ENCODE data around the gene MCTP1. TPM values are rescaled to one million over a fixed set of nuclear protein-coding genes. Genes with fewer than 3 reads are reported as not detected.

Gene MCTP1
- total and polyA plus RNA-seq, 7 experiments from 2014 or later, result 0.75 to 38.9 (median 2.3) TPM; not detected in 1

- Mint-ChIP-seq H3K27me3 (peaks cover 0 to 5% (median 0%) of the 10 kb centered on the region in 5 donors), H3K36me3 (no peaks in the 10 kb centered on the region), H3K4me1 (peaks cover 0 to 7% (median 0%) of the 10 kb centered on the region in 7 donors), H3K4me3 (no peak overlapping the region), H3K27ac (no peak overlapping the region), H3K9me3 (peaks cover 0 to 2% (median 0%) of the 10 kb centered on the region in 11 donors)
- no peaks in the 10 kb centered on the region for H3K36me3 ChIP-seq (ENCODE audit: control insufficient read depth in 2 of 3, insufficient read depth in 3 of 3, low read length in 3 of 3)
- intact Hi-C loops (cut with micrococcal nuclease), result no loop called here
- no peaks in the 10 kb centered on the region for H3K27me3 ChIP-seq (ENCODE audit: control insufficient read depth in 2 of 2, insufficient read depth in 2 of 2, low read length in 2 of 2)
- DNase-seq, result no peak
- no peaks in the 10 kb centered on the region for H3K9me3 ChIP-seq (ENCODE audit: control insufficient read depth in 2 of 3, low read length in 3 of 3)
- POLR2A ChIA-PET, result no interaction called here
- ATAC-seq, result no peak
- H3K4me3 ChIP-seq (ENCODE audit: low read length), result no peak overlapping the region
- CTCF ChIA-PET, result no interaction called here
- H3K4me1 ChIP-seq (ENCODE audit: control insufficient read depth in 2 of 2, insufficient read depth in 2 of 2, low read length in 2 of 2), result no peaks in the 10 kb centered on the region
- H3K27ac ChIP-seq (ENCODE audit: low read depth, low read length), result no peak overlapping the region
Measured at GRCh38 chr5:95102687-95103086, 182.2 kb downstream of the MCTP1 start.

GRCh38 chr5:95102080-95102479 is 182.8 kb downstream of the MCTP1 start:
- POLR2A ChIA-PET, result no interaction called here
- H3K36me3 ChIP-seq (ENCODE audit: control insufficient read depth in 2 of 3, insufficient read depth in 3 of 3, low read length in 3 of 3), result no peaks in the 10 kb centered on the region
- H3K27ac Mint-ChIP-seq, result no peak overlapping the region
- no peaks in the 10 kb centered on the region for H3K27me3 ChIP-seq (ENCODE audit: control insufficient read depth in 2 of 2, insufficient read depth in 2 of 2, low read length in 2 of 2)
- intact Hi-C loops (cut with micrococcal nuclease), result no loop called here
- H3K4me1 ChIP-seq (ENCODE audit: control insufficient read depth in 2 of 2, insufficient read depth in 2 of 2, low read length in 2 of 2), result no peaks in the 10 kb centered on the region
- peaks cover 0 to 6% (median 0%) of the 10 kb centered on the region in 5 donors for H3K27me3 Mint-ChIP-seq
- H3K27ac ChIP-seq (ENCODE audit: low read depth, low read length), result no peak overlapping the region
- no peaks in the 10 kb centered on the region for H3K36me3 Mint-ChIP-seq
- H3K4me1 Mint-ChIP-seq, result peaks cover 0 to 7% (median 0%) of the 10 kb centered on the region in 7 donors
- no peaks in the 10 kb centered on the region for H3K9me3 ChIP-seq (ENCODE audit: control insufficient read depth in 2 of 3, low read length in 3 of 3)
- DNase-seq (no peak), ATAC-seq (no peak)
- CTCF ChIA-PET, result no interaction called here
- H3K4me3 ChIP-seq (ENCODE audit: low read length), result no peak overlapping the region
- no peak overlapping the region for H3K4me3 Mint-ChIP-seq
- H3K9me3 Mint-ChIP-seq, result peaks cover 0 to 5% (median 0%) of the 10 kb centered on the region in 11 donors

DNA sequence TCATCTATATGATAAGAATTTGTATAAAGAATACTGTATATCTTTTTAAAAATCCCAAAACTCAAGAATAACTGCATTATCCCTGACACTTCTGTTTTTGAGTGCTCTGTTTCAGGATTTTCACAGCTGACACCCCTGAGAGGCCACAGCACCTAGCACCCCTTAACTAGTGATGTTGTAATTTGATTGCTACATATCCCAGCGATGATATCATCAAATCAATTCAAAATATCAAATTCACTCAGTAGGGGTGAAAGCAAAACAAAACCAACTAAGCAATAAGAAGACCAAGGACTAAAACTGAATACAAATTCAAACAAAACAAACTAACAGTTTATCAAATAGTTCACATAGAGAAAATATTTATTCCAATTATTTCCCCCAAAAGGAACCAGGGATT is 184.3 kb downstream of the MCTP1 start:
- peaks cover 0 to 10% (median 0%) of the 10 kb centered on the region in 5 donors for H3K27me3 Mint-ChIP-seq
- ChIA-PET POLR2A (no interaction called here), CTCF (no interaction called here)
- no peak overlapping the region for H3K27ac ChIP-seq (ENCODE audit: low read depth, low read length)
- H3K4me1 ChIP-seq (ENCODE audit: control insufficient read depth in 2 of 2, insufficient read depth in 2 of 2, low read length in 2 of 2), result no peaks in the 10 kb centered on the region
- no peak for ATAC-seq
- no peaks in the 10 kb centered on the region for H3K36me3 Mint-ChIP-seq
- DNase-seq, result no peak
- H3K27ac Mint-ChIP-seq, result no peak overlapping the region
- H3K4me1 Mint-ChIP-seq, result peaks cover 0 to 7% (median 0%) of the 10 kb centered on the region in 7 donors
- no peak overlapping the region for H3K4me3 Mint-ChIP-seq
- H3K36me3 ChIP-seq (ENCODE audit: control insufficient read depth in 2 of 3, insufficient read depth in 3 of 3, low read length in 3 of 3), result no peaks in the 10 kb centered on the region
- H3K27me3 ChIP-seq (ENCODE audit: control insufficient read depth in 2 of 2, insufficient read depth in 2 of 2, low read length in 2 of 2), result no peaks in the 10 kb centered on the region
- intact Hi-C loops (cut with micrococcal nuclease), result no loop called here
- H3K9me3 ChIP-seq (ENCODE audit: control insufficient read depth in 2 of 3, low read length in 3 of 3), result no peaks in the 10 kb centered on the region
- H3K4me3 ChIP-seq (ENCODE audit: low read length), result no peak overlapping the region
- H3K9me3 Mint-ChIP-seq, result peaks cover 0 to 6% (median 0%) of the 10 kb centered on the region in 11 donors

- CTCF ChIA-PET, result no interaction called here
- no peak overlapping the region for H3K4me3 Mint-ChIP-seq
Measured at GRCh38 chr5:95098012-95098411, 186.9 kb downstream of the MCTP1 start.

DNA sequence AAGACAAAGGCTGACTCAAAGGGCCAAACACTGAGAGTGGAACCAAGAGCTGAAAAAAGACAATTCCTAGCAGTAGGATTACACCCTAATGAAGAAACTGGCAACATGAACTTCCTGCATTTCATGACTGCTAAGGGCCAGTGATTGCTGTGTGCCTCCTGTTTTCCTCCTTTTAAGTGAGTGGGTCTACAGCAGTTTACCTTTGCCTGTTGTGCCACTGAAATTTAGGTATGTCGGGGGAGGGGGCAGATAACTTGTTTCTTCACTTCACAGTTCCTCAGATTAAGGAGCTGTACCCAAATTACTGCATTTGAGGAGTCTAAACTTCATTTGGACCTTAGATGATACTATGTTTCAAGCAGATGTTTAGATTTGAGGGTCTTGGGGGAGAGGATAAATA is 191.7 kb downstream of the MCTP1 start:
- H3K4me3 Mint-ChIP-seq, result no peak overlapping the region
- DNase-seq (no peak), ATAC-seq (no peak)
- peaks cover 0 to 18% (median 0%) of the 10 kb centered on the region in 11 donors for H3K9me3 Mint-ChIP-seq
- H3K27ac ChIP-seq (ENCODE audit: low read depth, low read length), result no peak overlapping the region
- no peak overlapping the region for H3K4me3 ChIP-seq (ENCODE audit: low read length)
- H3K4me1 ChIP-seq (ENCODE audit: control insufficient read depth in 2 of 2, insufficient read depth in 2 of 2, low read length in 2 of 2), result no peaks in the 10 kb centered on the region
- H3K4me1 Mint-ChIP-seq, result no peaks in the 10 kb centered on the region
- POLR2A ChIA-PET, result no interaction called here
- H3K27ac Mint-ChIP-seq, result no peak overlapping the region
- peaks cover 0 to 7% (median 0%) of the 10 kb centered on the region in 5 donors for H3K27me3 Mint-ChIP-seq
- CTCF ChIA-PET, result no interaction called here
- H3K36me3 Mint-ChIP-seq, result no peaks in the 10 kb centered on the region
- H3K27me3 ChIP-seq (ENCODE audit: control insufficient read depth in 2 of 2, insufficient read depth in 2 of 2, low read length in 2 of 2), result no peaks in the 10 kb centered on the region
- intact Hi-C loops (cut with micrococcal nuclease), result no loop called here
- no peaks in the 10 kb centered on the region for H3K9me3 ChIP-seq (ENCODE audit: control insufficient read depth in 2 of 3, low read length in 3 of 3)
- no peaks in the 10 kb centered on the region for H3K36me3 ChIP-seq (ENCODE audit: control insufficient read depth in 2 of 3, insufficient read depth in 3 of 3, low read length in 3 of 3)

More at GRCh38 chr5:95098012-95098411, 186.9 kb downstream of the MCTP1 start:
- H3K27ac ChIP-seq (ENCODE audit: low read depth, low read length), result no peak overlapping the region
- POLR2A ChIA-PET, result interaction anchor here (0.7 kb wide), 1 partner anchor 25 kb away, joined by 3 read pairs; no protein-coding TSS in a partner anchor
- no peak overlapping the region for H3K4me3 ChIP-seq (ENCODE audit: low read length)
- peaks cover 0 to 6% (median 0%) of the 10 kb centered on the region in 11 donors for H3K9me3 Mint-ChIP-seq
- H3K27me3 Mint-ChIP-seq, result peaks cover 0 to 10% (median 0%) of the 10 kb centered on the region in 5 donors
- no peak overlapping the region for H3K27ac Mint-ChIP-seq
- ATAC-seq (no peak), DNase-seq (no peak)
- H3K36me3 Mint-ChIP-seq, result no peaks in the 10 kb centered on the region
- H3K4me1 Mint-ChIP-seq, result peaks cover 0 to 7% (median 0%) of the 10 kb centered on the region in 7 donors
- H3K27me3 ChIP-seq (ENCODE audit: control insufficient read depth in 2 of 2, insufficient read depth in 2 of 2, low read length in 2 of 2), result no peaks in the 10 kb centered on the region
- intact Hi-C loops (cut with micrococcal nuclease), result no loop called here
- no peaks in the 10 kb centered on the region for H3K36me3 ChIP-seq (ENCODE audit: control insufficient read depth in 2 of 3, insufficient read depth in 3 of 3, low read length in 3 of 3)
- no peaks in the 10 kb centered on the region for H3K4me1 ChIP-seq (ENCODE audit: control insufficient read depth in 2 of 2, insufficient read depth in 2 of 2, low read length in 2 of 2)
- H3K9me3 ChIP-seq (ENCODE audit: control insufficient read depth in 2 of 3, low read length in 3 of 3), result no peaks in the 10 kb centered on the region

GRCh38 chr5:95090774-95091173 is 194.1 kb downstream of the MCTP1 start:
- ATAC-seq (no peak), DNase-seq (no peak)
- Histone ChIP-seq H3K27ac (ENCODE audit: low read depth, low read length) (no peak overlapping the region), H3K36me3 (ENCODE audit: control insufficient read depth in 2 of 3, insufficient read depth in 3 of 3, low read length in 3 of 3) (no peaks in the 10 kb centered on the region), H3K9me3 (ENCODE audit: control insufficient read depth in 2 of 3, low read length in 3 of 3) (no peaks in the 10 kb centered on the region), H3K4me1 (ENCODE audit: control insufficient read depth in 2 of 2, insufficient read depth in 2 of 2, low read length in 2 of 2) (no peaks in the 10 kb centered on the region), H3K27me3 (ENCODE audit: control insufficient read depth in 2 of 2, insufficient read depth in 2 of 2, low read length in 2 of 2) (no peaks in the 10 kb centered on the region), H3K4me3 (ENCODE audit: low read length) (no peak overlapping the region)
- ChIA-PET CTCF (no interaction called here), POLR2A (no interaction called here)
- peaks cover 0 to 2% (median 0%) of the 10 kb centered on the region in 7 donors for H3K4me1 Mint-ChIP-seq
- intact Hi-C loops (cut with micrococcal nuclease), result no loop called here
- no peak overlapping the region for H3K27ac Mint-ChIP-seq
- H3K9me3 Mint-ChIP-seq, result peaks cover 0 to 12% (median 0%) of the 10 kb centered on the region in 11 donors
- H3K36me3 Mint-ChIP-seq, result no peaks in the 10 kb centered on the region
- no peak overlapping the region for H3K4me3 Mint-ChIP-seq
- peaks cover 0 to 7% (median 3%) of the 10 kb centered on the region in 5 donors for H3K27me3 Mint-ChIP-seq

GRCh38 chr5:95087816-95088317 is 197.0 kb downstream of the MCTP1 start:
- ChIA-PET CTCF (no interaction called here), POLR2A (no interaction called here)
- DNase-seq, result no peak
- H3K9me3 ChIP-seq (ENCODE audit: control insufficient read depth in 2 of 3, low read length in 3 of 3), result no peaks in the 10 kb centered on the region
- H3K36me3 ChIP-seq (ENCODE audit: control insufficient read depth in 2 of 3, insufficient read depth in 3 of 3, low read length in 3 of 3), result no peaks in the 10 kb centered on the region
- peaks cover 0 to 2% (median 0%) of the 10 kb centered on the region in 7 donors for H3K4me1 Mint-ChIP-seq
- H3K27ac ChIP-seq (ENCODE audit: low read depth, low read length), result no peak overlapping the region
- no peak overlapping the region for H3K4me3 ChIP-seq (ENCODE audit: low read length)
- no peaks in the 10 kb centered on the region for H3K4me1 ChIP-seq (ENCODE audit: control insufficient read depth in 2 of 2, insufficient read depth in 2 of 2, low read length in 2 of 2)
- H3K27me3 ChIP-seq (ENCODE audit: control insufficient read depth in 2 of 2, insufficient read depth in 2 of 2, low read length in 2 of 2), result no peaks in the 10 kb centered on the region
- H3K9me3 Mint-ChIP-seq, result peaks cover 0 to 12% (median 0%) of the 10 kb centered on the region in 11 donors
- H3K36me3 Mint-ChIP-seq, result no peaks in the 10 kb centered on the region
- intact Hi-C loops (cut with micrococcal nuclease), result no loop called here
- no peak overlapping the region for H3K27ac Mint-ChIP-seq
- H3K4me3 Mint-ChIP-seq, result no peak overlapping the region
- peaks cover 0 to 7% (median 4%) of the 10 kb centered on the region in 5 donors for H3K27me3 Mint-ChIP-seq
- peak; percentile 4 for ATAC-seq

All from naive thymus-derived CD4-positive, alpha-beta T cell (primary cell).